GM12872 (cell line): ENCODE measurements around the gene HEXB.

Experiments
- TF ChIP-seq, protein P1 (sequence below): IDR thresholded peaks from 3 replicates; pipeline ENCODE4 v1.5.1; 2011; ENCODE audit warnings: low read depth, mild to moderate bottlenecking, low read length, moderate library complexity; ENCODE audit not compliant: insufficient read depth

HEXB gene

GRCh38 chr5:74659172-74659571, 25.9 kb upstream of the HEXB start:
- TF ChIP-seq, protein P1, sequence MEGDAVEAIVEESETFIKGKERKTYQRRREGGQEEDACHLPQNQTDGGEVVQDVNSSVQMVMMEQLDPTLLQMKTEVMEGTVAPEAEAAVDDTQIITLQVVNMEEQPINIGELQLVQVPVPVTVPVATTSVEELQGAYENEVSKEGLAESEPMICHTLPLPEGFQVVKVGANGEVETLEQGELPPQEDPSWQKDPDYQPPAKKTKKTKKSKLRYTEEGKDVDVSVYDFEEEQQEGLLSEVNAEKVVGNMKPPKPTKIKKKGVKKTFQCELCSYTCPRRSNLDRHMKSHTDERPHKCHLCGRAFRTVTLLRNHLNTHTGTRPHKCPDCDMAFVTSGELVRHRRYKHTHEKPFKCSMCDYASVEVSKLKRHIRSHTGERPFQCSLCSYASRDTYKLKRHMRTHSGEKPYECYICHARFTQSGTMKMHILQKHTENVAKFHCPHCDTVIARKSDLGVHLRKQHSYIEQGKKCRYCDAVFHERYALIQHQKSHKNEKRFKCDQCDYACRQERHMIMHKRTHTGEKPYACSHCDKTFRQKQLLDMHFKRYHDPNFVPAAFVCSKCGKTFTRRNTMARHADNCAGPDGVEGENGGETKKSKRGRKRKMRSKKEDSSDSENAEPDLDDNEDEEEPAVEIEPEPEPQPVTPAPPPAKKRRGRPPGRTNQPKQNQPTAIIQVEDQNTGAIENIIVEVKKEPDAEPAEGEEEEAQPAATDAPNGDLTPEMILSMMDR = no peak

DNA sequence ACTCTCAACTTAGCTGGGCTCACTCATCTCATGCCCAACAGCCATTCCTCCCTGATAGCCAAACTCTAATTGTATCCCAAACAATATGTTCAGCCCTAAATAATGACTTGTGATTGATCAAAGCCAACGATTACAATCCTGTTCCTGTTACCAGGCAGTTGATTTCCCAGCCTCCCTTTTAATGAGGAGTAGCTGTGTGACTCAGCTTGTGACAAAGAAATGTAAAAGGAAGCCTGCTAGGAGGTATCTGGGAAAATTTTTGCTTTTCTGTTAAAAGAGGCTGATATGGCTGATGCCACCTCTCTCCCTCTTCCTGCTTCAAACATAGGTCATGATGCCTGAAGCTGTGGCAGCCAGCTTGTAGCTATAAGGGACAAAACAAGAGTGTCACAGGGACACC, 24.9 kb upstream of the HEXB start:
- TF ChIP-seq, protein P1 = no peak

DNA sequence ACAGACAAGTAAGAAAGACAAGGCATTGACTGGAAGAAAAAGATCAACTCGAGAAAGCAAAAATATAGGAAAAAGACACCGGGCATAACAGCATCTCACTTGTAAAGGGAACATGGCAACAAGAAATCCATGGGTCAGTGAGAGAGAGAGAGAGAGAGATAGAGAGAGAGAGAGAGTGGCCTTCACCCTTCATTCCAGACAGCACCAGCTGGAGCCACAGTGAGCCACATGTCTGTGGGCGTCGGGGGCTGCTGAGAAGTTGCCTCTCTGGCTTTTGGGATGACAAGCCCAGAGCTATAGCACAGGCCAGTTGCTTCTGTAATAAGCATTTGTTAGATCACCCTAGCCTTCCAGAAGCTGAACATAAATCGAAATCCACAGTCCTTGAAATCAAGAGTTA, 24.2 kb upstream of the HEXB start:
- TF ChIP-seq, protein P1 = no peak

- TF ChIP-seq, protein P1 = no peak
These were observed 20.5 kb upstream of the HEXB start for GRCh38 chr5:74664551-74664950.

- TF ChIP-seq, protein P1 = no peak
These were observed 19.8 kb upstream of the HEXB start for GRCh38 chr5:74665273-74665672.

- TF ChIP-seq, protein P1 = no peak
These were observed 19.2 kb upstream of the HEXB start for GRCh38 chr5:74665816-74666215.

DNA sequence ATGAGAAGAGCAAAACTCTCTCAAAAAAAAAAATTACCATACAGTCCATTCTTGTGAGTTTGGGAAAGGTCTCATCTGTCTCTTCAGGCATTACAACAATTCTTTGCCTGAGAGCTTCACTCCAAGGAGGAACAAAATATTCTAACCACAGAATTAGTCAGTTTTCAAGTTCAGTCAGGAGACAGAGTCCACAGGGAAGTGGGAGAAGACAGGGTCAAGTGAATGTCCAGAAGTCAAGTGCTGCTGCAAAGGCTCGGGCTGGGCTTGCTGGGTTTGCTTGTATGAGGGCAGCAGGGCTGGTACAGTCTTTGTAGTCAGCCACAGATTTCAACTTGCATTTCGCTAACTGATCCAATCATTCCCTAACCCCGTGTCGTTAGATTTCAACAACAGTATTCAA, 17.6 kb upstream of the HEXB start:
- TF ChIP-seq, protein P1 = no peak

- TF ChIP-seq, protein P1 = no peak
These were observed 15.2 kb upstream of the HEXB start for GRCh38 chr5:74669821-74670220.
